GM21381 (cell line): ENCODE data around the gene SLC26A1.

Source experiments
- ATAC-seq: cut with Tn5 transposase; IDR thresholded peaks from one replicate; pipeline ENCODE4 v1.9.1; 2021; ENCODE audit warnings: mild to moderate bottlenecking, moderate library complexity; ENCODE audit not compliant: unreplicated experiment

SLC26A1 gene

GRCh38 chr4:956531-957230 lies 36.5 kb downstream of the SLC26A1 start:
- ATAC-seq: no peak

- no peak for ATAC-seq
These were observed 37.2 kb downstream of the SLC26A1 start for GRCh38 chr4:955931-956381.

GRCh38 chr4:955161-955921 lies 37.9 kb downstream of the SLC26A1 start:
- no peak for ATAC-seq

GRCh38 chr4:954211-955020 lies 38.8 kb downstream of the SLC26A1 start:
- ATAC-seq: no peak

GRCh38 chr4:953574-953915 lies 39.7 kb downstream of the SLC26A1 start:
- ATAC-seq: no peak

GRCh38 chr4:952881-953573 lies 40.2 kb downstream of the SLC26A1 start:
- no peak for ATAC-seq

GRCh38 chr4:951594-952468 lies 41.4 kb downstream of the SLC26A1 start:
- no peak for ATAC-seq

- no peak for ATAC-seq
These were observed 42.0 kb downstream of the SLC26A1 start for GRCh38 chr4:951186-951585.

- no peak for ATAC-seq
These were observed 42.8 kb downstream of the SLC26A1 start for GRCh38 chr4:950136-951020.

- ATAC-seq: no peak
These were observed 43.5 kb downstream of the SLC26A1 start for GRCh38 chr4:949656-950055.

GRCh38 chr4:948936-949300 lies 44.3 kb downstream of the SLC26A1 start:
- no peak for ATAC-seq

- no peak for ATAC-seq
These were observed 44.9 kb downstream of the SLC26A1 start for GRCh38 chr4:948101-948935.

GRCh38 chr4:947491-947971 lies 45.7 kb downstream of the SLC26A1 start:
- ATAC-seq: no peak

- no peak for ATAC-seq
These were observed 46.4 kb downstream of the SLC26A1 start for GRCh38 chr4:946517-947471.

GRCh38 chr4:946103-946450 lies 47.1 kb downstream of the SLC26A1 start:
- ATAC-seq: no peak

- ATAC-seq: no peak
These were observed 47.7 kb downstream of the SLC26A1 start for GRCh38 chr4:945274-946102.
